SJSA1 (cell line): Measurements from ENCODE around the gene LRRN4CL. TPM values are rescaled to one million over a fixed set of nuclear protein-coding genes. Genes with fewer than 3 reads are reported as not detected.
A peak's percentile ranks its signal among the peaks of the same experiment; 100 is the strongest.
"Not testable (repeated sequence)": the region's sequence is repeated elsewhere in the genome, so short reads cannot be mapped to it uniquely, and the experiment has no call there.

Experiments
- DNase-seq, 2 experiments: peaks; one replicate each; pipeline ENCODE4 v3.0.0-alpha.2; 2015 to 2020; ENCODE audit warnings: low spot score in 2 of 2, low read depth in 1 of 2
- H3K27ac ChIP-seq: fragments of 250-450 bp; sonication (Bioruptor Pico); 2 replicates; pipeline ENCODE4 v1.5.1; 2020; ENCODE audit warnings: mild to moderate bottlenecking, moderate library complexity
- H3K27me3 ChIP-seq: fragments of 250-450 bp; sonication (Bioruptor Pico); replicated peaks from 2 replicates; pipeline ENCODE4 v1.5.1; 2020; ENCODE audit warnings: mild to moderate bottlenecking, moderate library complexity
- H3K36me3 ChIP-seq: fragments of 250-450 bp; sonication (Bioruptor Pico); 2 replicates; pipeline ENCODE4 v1.5.1; 2020; ENCODE audit warnings: mild to moderate bottlenecking
- H3K4me1 ChIP-seq: fragments of 250-450 bp; sonication (Bioruptor Pico); replicated peaks from 2 replicates; pipeline ENCODE4 v1.6.1; 2021; ENCODE audit warnings: mild to moderate bottlenecking
- H3K4me3 ChIP-seq: fragments of 250-450 bp; sonication (Bioruptor Pico); 2 replicates; pipeline ENCODE4 v1.5.1; 2020; ENCODE audit warnings: mild to moderate bottlenecking
- H3K9me3 ChIP-seq: fragments of 250-450 bp; sonication (Bioruptor Pico); replicated peaks from 2 replicates; pipeline ENCODE4 v1.5.1; 2020; ENCODE audit warnings: mild to moderate bottlenecking
- total RNA-seq: library from RNA; depleted of rRNA; stranded (reverse); fragments of >200 nt; shearing (Covaris generic); gene quantifications from 2 replicates; pipeline ENCODE4 v1.2.3, GENCODE V29; 2014

The LRRN4CL gene
- total RNA-seq, 1 experiment from 2014 or later, result 0.55 TPM

GRCh38 chr11:62664405-62665074 lies 24.8 kb downstream of the LRRN4CL start:
- Histone ChIP-seq H3K9me3 (no peaks in the 10 kb centered on the region; the same call in 1 of the 2 replicates), H3K4me1 (peaks cover 14% of the 10 kb centered on the region), H3K36me3 (peaks cover 56% of the 10 kb centered on the region), H3K4me3 (peak overlapping the region; percentile 61), H3K27ac (peak overlapping the region; percentile 37), H3K27me3 (no peaks in the 10 kb centered on the region)
- DNase-seq, result peak in 1 of 2 experiments; percentile 69

DNA sequence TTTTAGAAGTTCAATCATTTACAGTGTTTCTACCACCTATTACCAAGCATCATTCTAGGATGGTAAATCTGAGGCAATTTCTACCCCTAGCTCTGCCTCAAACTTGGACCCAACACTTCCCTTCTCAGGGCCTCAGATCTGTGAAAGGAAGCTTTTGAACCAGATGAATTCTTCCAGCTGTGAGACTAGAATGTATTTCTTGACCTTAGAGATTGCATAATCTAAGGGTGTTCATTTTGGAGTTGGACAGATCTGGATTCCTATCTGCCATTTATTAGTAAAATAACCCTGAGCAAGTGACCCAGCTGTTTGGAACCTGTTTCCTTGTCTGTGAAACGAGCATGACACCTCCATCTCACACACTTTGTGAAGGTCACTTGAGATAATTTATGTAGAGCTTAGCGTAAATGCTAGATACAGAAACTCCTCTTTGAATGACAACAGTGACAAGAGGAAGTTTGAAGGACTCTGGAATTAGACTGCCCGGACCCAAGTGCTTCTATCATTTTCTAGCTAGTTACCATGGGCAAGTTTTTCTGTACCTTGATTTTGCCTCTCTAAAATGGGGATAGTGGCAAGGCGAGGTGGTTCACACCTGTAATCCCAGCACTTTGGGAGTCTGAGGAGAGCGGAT lies 32.4 kb downstream of the LRRN4CL start:
- Histone ChIP-seq H3K36me3 (peaks cover 16% of the 10 kb centered on the region), H3K4me1 (peaks cover 7% of the 10 kb centered on the region), H3K27ac (no peak overlapping the region), H3K27me3 (no peaks in the 10 kb centered on the region), H3K9me3 (no peaks in the 10 kb centered on the region; the same call in 1 of the 2 replicates), H3K4me3 (no peak overlapping the region)
- no peak for DNase-seq

- H3K4me1 ChIP-seq, result peaks cover 7% of the 10 kb centered on the region
- H3K9me3 ChIP-seq, result no peaks in the 10 kb centered on the region; the same call in 1 of the 2 replicates
- DNase-seq, result no peak
- H3K36me3 ChIP-seq, result peaks cover 16% of the 10 kb centered on the region
- no peak overlapping the region for H3K4me3 ChIP-seq
- no peaks in the 10 kb centered on the region for H3K27me3 ChIP-seq
- H3K27ac ChIP-seq, result no peak overlapping the region
These were observed 35.0 kb downstream of the LRRN4CL start for GRCh38 chr11:62654297-62654696.

DNA sequence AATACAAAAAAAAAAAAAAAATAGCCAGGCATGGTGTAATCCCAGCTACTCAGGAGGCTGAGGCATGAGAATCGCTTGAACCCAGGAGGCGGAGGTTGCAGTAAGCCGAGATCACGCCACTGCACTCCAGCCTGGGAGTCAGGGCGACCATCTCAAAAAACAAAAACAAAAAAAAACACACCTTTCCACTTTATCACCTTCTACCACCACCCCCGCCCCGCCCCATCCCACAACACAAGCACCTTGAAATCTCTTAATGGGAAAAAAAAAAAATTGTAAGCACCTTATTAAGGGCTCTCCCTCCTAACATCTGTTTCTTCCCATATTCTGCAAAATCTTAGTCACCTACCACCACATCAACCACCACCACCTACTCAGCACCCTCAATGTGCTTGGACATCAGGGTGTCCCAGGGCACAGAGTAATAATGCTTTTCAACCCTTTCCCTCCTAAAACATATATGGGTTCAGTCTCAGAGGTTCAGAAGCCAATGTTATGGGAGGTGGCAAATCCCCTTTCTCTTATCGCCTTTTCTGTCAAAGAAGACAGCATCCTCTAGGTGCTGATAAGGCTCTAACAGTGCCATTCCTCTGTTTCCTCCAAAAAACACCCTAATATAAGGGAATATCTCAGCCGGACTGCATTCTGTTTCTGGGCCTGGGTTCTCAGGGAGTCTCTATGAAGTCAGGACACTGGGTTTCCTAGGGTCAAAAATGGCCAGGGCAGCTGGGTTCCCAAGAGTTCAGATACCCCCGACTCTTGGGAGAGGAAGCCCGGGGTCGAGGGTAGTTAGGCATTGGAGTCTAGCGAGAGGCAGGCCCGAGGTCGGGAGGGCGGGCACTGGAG lies 36.9 kb downstream of the LRRN4CL start:
- Histone ChIP-seq H3K4me3 (peak overlapping the region; percentile 95), H3K36me3 (peaks cover 35% of the 10 kb centered on the region), H3K27ac (peak overlapping the region; percentile 59), H3K9me3 (no peaks in the 10 kb centered on the region; the same call in 1 of the 2 replicates), H3K4me1 (peaks cover 7% of the 10 kb centered on the region), H3K27me3 (no peaks in the 10 kb centered on the region)
- no peak for DNase-seq

GRCh38 chr11:62650283-62650682 lies 39.0 kb downstream of the LRRN4CL start:
- not testable (repeated sequence) for H3K27ac ChIP-seq, H3K4me3 ChIP-seq, H3K9me3 ChIP-seq, H3K27me3 ChIP-seq, DNase-seq
- peaks cover 49% of the 10 kb centered on the region for H3K36me3 ChIP-seq
- H3K4me1 ChIP-seq, result peaks cover 16% of the 10 kb centered on the region

DNA sequence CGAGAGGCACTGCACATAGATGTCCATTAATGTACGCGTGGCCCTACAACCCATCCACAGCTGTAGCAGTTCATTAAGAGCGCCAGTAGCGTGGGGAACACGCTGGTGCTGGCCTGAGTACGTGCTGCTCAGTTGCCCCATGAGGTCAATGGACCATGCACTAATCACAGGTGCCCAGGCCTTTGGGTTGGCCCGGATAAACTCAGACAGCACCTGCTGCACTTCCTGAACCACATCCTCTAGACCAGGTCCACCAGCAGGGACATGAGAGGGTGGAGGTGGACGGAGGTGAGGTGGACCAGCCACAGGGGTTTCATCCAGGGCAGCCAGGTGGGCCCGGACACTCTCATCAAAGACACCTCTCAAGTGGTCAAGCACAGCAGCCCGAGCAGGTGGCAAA lies 39.8 kb downstream of the LRRN4CL start:
- no peaks in the 10 kb centered on the region; the same call in 1 of the 2 replicates for H3K9me3 ChIP-seq
- peaks cover 20% of the 10 kb centered on the region for H3K4me1 ChIP-seq
- H3K36me3 ChIP-seq, result peaks cover 56% of the 10 kb centered on the region
- H3K27ac ChIP-seq, result no peak overlapping the region
- no peak overlapping the region for H3K4me3 ChIP-seq
- no peak for DNase-seq
- no peaks in the 10 kb centered on the region for H3K27me3 ChIP-seq

- Histone ChIP-seq H3K27me3 (no peaks in the 10 kb centered on the region), H3K9me3 (no peaks in the 10 kb centered on the region; the same call in 1 of the 2 replicates), H3K36me3 (peaks cover 61% of the 10 kb centered on the region), H3K4me3 (no peak overlapping the region), H3K27ac (no peak overlapping the region), H3K4me1 (peaks cover 15% of the 10 kb centered on the region)
- DNase-seq, result no peak
These were observed 40.4 kb downstream of the LRRN4CL start for GRCh38 chr11:62648967-62649364.

GRCh38 chr11:62648185-62648966 lies 41.0 kb downstream of the LRRN4CL start:
- DNase-seq, result no peak
- Histone ChIP-seq H3K4me1 (peaks cover 15% of the 10 kb centered on the region), H3K27ac (no peak overlapping the region), H3K4me3 (no peak overlapping the region), H3K27me3 (no peaks in the 10 kb centered on the region), H3K9me3 (no peaks in the 10 kb centered on the region; the same call in 1 of the 2 replicates), H3K36me3 (peaks cover 67% of the 10 kb centered on the region)

GRCh38 chr11:62647609-62648005 lies 41.7 kb downstream of the LRRN4CL start:
- no peak overlapping the region for H3K27ac ChIP-seq
- no peaks in the 10 kb centered on the region for H3K27me3 ChIP-seq
- H3K9me3 ChIP-seq, result no peaks in the 10 kb centered on the region
- H3K36me3 ChIP-seq, result peaks cover 71% of the 10 kb centered on the region
- H3K4me3 ChIP-seq, result no peak overlapping the region
- DNase-seq, result no peak
- peaks cover 15% of the 10 kb centered on the region for H3K4me1 ChIP-seq

DNA sequence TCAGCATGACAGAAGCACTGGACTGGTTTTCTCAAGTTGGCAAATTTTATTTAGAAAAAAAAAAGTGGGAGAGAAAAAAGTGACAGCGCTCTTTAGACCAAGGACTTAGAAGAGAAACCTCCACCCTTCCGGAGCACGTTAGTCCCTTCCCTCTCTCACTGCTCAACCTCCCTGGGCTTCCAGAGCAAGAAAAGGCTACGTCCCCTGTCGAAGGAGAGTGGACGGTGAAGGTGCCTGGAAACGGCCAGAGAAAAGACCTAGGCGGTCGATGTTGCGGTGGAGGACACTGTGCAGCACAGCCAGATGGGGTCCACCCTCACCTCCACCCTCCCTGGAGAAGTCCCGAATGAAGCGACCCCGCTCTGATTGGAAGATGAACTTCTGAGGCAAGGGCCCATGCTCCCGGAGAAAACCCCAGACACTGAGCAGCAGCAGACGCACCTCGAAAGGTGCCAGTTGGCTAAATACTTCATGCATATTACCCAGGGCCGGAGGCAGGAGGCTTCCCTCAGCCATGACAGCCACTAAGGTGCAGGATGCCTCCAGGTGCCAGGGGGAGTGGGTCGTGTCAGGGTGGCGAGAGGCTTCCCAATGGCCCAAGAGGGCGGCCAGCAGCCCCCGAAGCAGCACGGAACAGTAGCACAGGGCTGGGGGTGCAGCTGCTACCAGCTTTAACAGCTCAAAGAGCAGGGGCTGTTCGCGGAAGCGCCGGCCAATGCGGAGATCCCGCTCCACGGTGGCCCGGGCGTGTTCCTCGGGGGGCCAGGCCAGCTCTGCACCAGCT lies 42.3 kb downstream of the LRRN4CL start:
- no peak for DNase-seq
- Histone ChIP-seq H3K27me3 (no peaks in the 10 kb centered on the region), H3K27ac (no peak overlapping the region), H3K9me3 (no peaks in the 10 kb centered on the region), H3K4me1 (peaks cover 15% of the 10 kb centered on the region), H3K36me3 (peaks cover 77% of the 10 kb centered on the region), H3K4me3 (no peak overlapping the region)

DNA sequence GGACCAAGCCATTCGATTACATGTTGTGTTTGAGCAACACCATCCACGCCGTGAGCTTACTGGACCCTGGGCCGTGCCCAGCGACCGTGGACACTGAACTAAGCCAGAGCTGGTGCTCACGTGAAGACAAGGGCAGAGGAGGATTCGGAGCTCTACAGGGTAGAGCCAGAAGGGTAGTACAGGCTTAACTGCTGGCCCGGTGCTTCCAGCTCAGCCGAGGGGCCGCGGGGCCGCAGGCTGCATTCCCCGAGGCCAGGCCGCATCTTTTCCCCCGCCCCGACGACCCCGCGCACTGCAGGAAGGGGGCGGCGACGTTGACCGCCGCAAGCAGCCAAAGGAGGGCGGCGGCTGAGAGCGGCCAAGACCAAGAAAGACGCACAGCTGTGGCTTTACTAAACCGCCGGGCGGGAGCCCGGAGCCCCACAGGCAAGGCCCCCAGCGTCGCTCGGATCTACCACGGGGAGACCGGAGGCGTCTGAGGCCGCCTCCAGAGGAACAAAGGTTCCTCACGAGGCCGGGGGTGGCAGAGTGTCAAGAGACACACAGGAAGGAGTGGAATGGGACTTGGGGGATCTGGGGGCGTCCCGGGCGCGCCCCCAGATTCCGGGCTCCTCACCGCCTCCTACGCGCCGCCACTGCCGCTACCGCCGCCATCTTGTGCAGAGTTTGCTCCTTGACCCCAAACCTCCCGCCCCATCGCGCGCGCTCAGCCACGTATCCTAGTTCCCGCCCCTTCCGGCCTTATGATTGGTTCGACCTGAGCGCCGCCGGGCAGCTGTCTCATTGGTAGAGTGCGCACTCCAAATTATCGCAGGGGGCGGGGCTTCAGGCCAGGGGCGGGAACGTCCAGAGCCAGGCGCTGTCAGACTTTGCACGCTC lies 43.1 kb downstream of the LRRN4CL start, which contains the start of gene GANAB:
Gene GANAB, minus strand, starts transcription at position 668 of the 879 bp plus-strand sequence. Its CDS starts 14 bp downstream, at position 654.
- Histone ChIP-seq H3K4me1 (peaks cover 15% of the 10 kb centered on the region), H3K4me3 (peak within 1 kb of the TSS; percentile 77), H3K27ac (peak within 1 kb of the TSS; percentile 67), H3K27me3 (no peaks in the 10 kb centered on the region), H3K36me3 (peaks cover 80% of the 10 kb centered on the region), H3K9me3 (no peaks in the 10 kb centered on the region)
- DNase-seq, result peak; percentile 96 to 100

DNA sequence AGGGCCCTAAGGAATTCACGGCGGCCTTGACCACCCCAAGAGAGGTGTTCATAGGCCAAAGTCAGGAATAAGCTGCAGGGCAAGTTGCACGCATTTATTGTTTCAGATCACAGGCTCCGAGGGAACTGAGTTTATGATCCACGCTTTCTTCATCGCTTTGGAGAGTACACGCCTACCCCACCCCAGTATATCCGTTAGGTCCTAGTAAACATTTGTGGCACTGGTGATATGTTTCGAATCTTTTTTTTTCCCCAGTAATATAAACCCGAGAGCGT lies 43.7 kb downstream of the LRRN4CL start:
- Histone ChIP-seq H3K9me3 (no peaks in the 10 kb centered on the region), H3K27me3 (no peaks in the 10 kb centered on the region), H3K36me3 (peaks cover 82% of the 10 kb centered on the region), H3K27ac (peak overlapping the region; percentile 67; the same call in 1 of the 2 replicates), H3K4me1 (peaks cover 15% of the 10 kb centered on the region), H3K4me3 (peak overlapping the region; percentile 77)
- DNase-seq, result no peak
